ENCODE results near the gene C20orf204.

The C20orf204 gene

GRCh38 chr20:64045346-64046011 is 9.5 kb downstream of the C20orf204 start:
- DNase-seq (ENCODE audit: low read depth) = no peak
- no peak for TF ChIP-seq CTCF (conservative IDR thresholded peaks at IDR 0.05; ENCODE audit: low read depth, low read length)
- H3K4me3 ChIP-seq (ENCODE audit: low read length) = no peak overlapping the region

DNA sequence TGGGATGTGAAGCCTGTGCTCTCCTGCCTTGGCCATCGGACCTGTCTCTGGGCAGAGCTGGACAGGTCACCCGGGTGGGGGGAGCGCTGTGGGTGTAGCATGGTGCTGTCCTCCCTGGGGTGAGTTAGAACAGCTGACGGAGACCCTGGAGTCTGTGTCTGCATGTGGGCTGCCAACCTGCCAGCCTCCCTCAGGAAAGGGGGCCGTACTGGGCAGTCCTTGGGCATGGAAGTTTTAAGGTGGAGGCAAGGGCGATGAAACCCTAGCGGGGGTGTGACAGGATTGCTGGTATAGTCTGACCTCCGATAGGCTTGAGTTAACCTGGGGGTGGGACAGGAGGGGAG is 11.0 kb downstream of the C20orf204 start:
- no peak for TF ChIP-seq CTCF (conservative IDR thresholded peaks at IDR 0.05; ENCODE audit: low read depth, low read length)
- H3K4me3 ChIP-seq (ENCODE audit: low read length) = no peak overlapping the region

DNA sequence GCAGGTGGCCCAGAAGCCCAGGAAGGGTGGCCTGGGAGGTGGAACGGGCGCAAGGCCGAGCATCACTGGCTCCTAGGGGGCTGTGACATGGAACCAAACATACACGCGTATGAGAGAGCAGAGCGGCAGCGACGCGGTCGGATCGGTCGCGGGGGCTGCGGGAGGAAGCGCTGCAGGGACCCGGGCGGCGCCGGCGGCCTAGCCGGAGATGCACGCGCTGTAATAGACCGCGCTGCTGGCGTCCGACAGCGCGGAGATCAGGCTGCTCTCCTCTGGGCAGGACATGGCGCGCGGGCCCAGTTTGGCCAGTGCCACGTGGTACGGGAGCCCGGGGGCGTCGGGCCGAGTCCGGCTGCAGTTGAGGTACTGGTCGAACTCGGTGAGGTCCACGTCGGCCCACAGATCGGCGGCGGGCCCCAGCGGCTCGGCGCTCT is 12.0 kb downstream of the C20orf204 start:
- no peak for TF ChIP-seq CTCF (conservative IDR thresholded peaks at IDR 0.05; ENCODE audit: low read depth, low read length)

More for the DNA sequence above, 11.0 kb downstream of the C20orf204 start:
- DNase-seq (ENCODE audit: low read depth) = no peak

GRCh38 chr20:64048402-64049044 is 12.5 kb downstream of the C20orf204 start:
- no peak for TF ChIP-seq CTCF (conservative IDR thresholded peaks at IDR 0.05; ENCODE audit: low read depth, low read length)
- H3K4me3 ChIP-seq (ENCODE audit: low read length) = no peak overlapping the region
- DNase-seq (ENCODE audit: low read depth) = no peak

More for the DNA sequence above, 12.0 kb downstream of the C20orf204 start:
- DNase-seq (ENCODE audit: low read depth) = no peak
- H3K4me3 ChIP-seq (ENCODE audit: low read length) = no peak overlapping the region

GRCh38 chr20:64049060-64049877 is 13.3 kb downstream of the C20orf204 start, which contains the start of gene SOX18:
SOX18 (minus strand) TSS chr20:64049639; CDS start chr20:64049516, 123 bp downstream.
- no peak within 1 kb of the TSS for H3K4me3 ChIP-seq (ENCODE audit: low read length)
- TF ChIP-seq CTCF (conservative IDR thresholded peaks at IDR 0.05; ENCODE audit: low read depth, low read length) = no peak
- no peak for DNase-seq (ENCODE audit: low read depth)

- TF ChIP-seq CTCF (conservative IDR thresholded peaks at IDR 0.05; ENCODE audit: low read depth, low read length) = no peak
- no peak for DNase-seq (ENCODE audit: low read depth)
- no peak overlapping the region for H3K4me3 ChIP-seq (ENCODE audit: low read length)
Measured at GRCh38 chr20:64049878-64050260, 13.9 kb downstream of the C20orf204 start.

Measured in retinal pigment epithelial cell (primary cell).